H1 (cell line): ENCODE results near the gene DMAC2L.

Source experiments
- CBX8 ChIP-seq: fragments of 300-800, 300-1000 bp; sonication (generic); IDR thresholded peaks from 2 replicates; pipeline ENCODE4 v1.7.1; 2016; ENCODE audit warnings: low read depth, low read length, borderline replicate concordance
- CEBPB ChIP-seq: IDR thresholded peaks from 2 replicates; pipeline ENCODE4 v1.6.1; 2012; ENCODE audit warnings: low read depth, low read length
- EZH2 ChIP-seq: fragments of 200-600 bp; sonication (generic); IDR thresholded peaks from 2 replicates; pipeline ENCODE4 v1.7.1; 2012; ENCODE audit warnings: low read depth, mild to moderate bottlenecking, moderate library complexity, low read length, inconsistent platforms; ENCODE audit not compliant: severe bottlenecking
- GTF2F1 ChIP-seq: IDR thresholded peaks from 2 replicates; pipeline ENCODE4 v1.6.1; 2012; ENCODE audit warnings: low read depth, low read length, improper control_type of control experiment, borderline replicate concordance
- JUND ChIP-seq: IDR thresholded peaks from 2 replicates; pipeline ENCODE4 v1.6.1; 2011; ENCODE audit warnings: mild to moderate bottlenecking, improper control_type of control experiment, low read length
- POLR2A ChIP-seq, 2 experiments: IDR thresholded peaks; 1 replicate in 1 of 2; 2 replicates in 1 of 2; pipeline ENCODE4 v1.6.1; 2011; ENCODE audit warnings: low read depth in 2 of 2, low read length in 2 of 2, mild to moderate bottlenecking in 2 of 2; ENCODE audit errors: control extremely low read depth in 1 of 2
- RAD21 ChIP-seq, 2 experiments: IDR thresholded peaks in 1 of 2; conservative IDR thresholded peaks in 1 of 2; 2 replicates each; pipeline ENCODE4 v1.6.1; 2011; ENCODE audit warnings: low read depth in 2 of 2, low read length in 2 of 2, improper control_type of control experiment in 1 of 2, inconsistent platforms in 1 of 2, mild to moderate bottlenecking in 1 of 2, moderate library complexity in 1 of 2
- SIN3A ChIP-seq, 2 experiments: IDR thresholded peaks in 1 of 2; conservative IDR thresholded peaks in 1 of 2; 2 replicates each; pipeline ENCODE4 v1.6.1; 2011 to 2012; ENCODE audit warnings: low read length in 2 of 2, improper control_type of control experiment in 1 of 2, low read depth in 1 of 2, mild to moderate bottlenecking in 1 of 2
- SP4 ChIP-seq: IDR thresholded peaks from 2 replicates; pipeline ENCODE4 v1.6.1; 2012; ENCODE audit warnings: low read length, inconsistent platforms
- SRF ChIP-seq: IDR thresholded peaks from 2 replicates; pipeline ENCODE4 v1.6.1; 2011; ENCODE audit warnings: mild to moderate bottlenecking, low read depth, low read length, moderate library complexity
- TF ChIP-seq, protein P1 (sequence below): IDR thresholded peaks from 2 replicates; pipeline ENCODE4 v1.6.1; 2011; ENCODE audit warnings: low read length, improper control_type of control experiment
- TF ChIP-seq, protein P2 (sequence below), 3 experiments: IDR thresholded peaks; 1 replicate in 2 of 3; 2 replicates in 1 of 3; pipeline versions ENCODE4 v1.5.1 to v1.6.1; 2011; ENCODE audit warnings: low read length in 3 of 3, mild to moderate bottlenecking in 3 of 3, inconsistent platforms in 2 of 3, low read depth in 1 of 3, moderate library complexity in 1 of 3; ENCODE audit not compliant: insufficient read depth in 1 of 3; ENCODE audit errors: control extremely low read depth in 1 of 3
- TF ChIP-seq, protein P3 (sequence below): IDR thresholded peaks from 2 replicates; pipeline ENCODE4 v1.6.1; 2012; ENCODE audit warnings: inconsistent platforms

DNA sequence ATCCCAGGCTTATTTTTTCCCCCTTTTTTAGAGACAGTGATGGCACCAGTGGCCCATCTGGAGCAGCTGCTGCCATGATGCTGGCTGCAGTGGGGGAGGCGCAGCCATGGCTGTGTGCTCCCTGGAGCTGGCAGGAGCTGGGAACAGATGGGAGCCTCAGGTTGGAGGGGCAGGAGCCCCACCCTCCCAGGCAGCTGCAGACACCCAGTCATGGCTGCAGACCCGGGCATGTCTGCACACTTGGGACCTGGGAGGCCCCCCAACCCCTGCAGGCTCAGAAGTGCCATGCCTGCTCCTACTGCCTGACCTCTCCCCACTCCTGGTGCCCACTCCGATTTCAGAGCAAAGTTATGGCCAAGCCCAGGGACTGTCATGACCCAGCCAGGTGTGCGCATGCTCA lies 59.4 kb downstream of the DMAC2L start:
- TF ChIP-seq, protein P1, sequence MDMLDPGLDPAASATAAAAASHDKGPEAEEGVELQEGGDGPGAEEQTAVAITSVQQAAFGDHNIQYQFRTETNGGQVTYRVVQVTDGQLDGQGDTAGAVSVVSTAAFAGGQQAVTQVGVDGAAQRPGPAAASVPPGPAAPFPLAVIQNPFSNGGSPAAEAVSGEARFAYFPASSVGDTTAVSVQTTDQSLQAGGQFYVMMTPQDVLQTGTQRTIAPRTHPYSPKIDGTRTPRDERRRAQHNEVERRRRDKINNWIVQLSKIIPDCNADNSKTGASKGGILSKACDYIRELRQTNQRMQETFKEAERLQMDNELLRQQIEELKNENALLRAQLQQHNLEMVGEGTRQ = no peak
- no peak for TF ChIP-seq EZH2
- TF ChIP-seq, protein P2, sequence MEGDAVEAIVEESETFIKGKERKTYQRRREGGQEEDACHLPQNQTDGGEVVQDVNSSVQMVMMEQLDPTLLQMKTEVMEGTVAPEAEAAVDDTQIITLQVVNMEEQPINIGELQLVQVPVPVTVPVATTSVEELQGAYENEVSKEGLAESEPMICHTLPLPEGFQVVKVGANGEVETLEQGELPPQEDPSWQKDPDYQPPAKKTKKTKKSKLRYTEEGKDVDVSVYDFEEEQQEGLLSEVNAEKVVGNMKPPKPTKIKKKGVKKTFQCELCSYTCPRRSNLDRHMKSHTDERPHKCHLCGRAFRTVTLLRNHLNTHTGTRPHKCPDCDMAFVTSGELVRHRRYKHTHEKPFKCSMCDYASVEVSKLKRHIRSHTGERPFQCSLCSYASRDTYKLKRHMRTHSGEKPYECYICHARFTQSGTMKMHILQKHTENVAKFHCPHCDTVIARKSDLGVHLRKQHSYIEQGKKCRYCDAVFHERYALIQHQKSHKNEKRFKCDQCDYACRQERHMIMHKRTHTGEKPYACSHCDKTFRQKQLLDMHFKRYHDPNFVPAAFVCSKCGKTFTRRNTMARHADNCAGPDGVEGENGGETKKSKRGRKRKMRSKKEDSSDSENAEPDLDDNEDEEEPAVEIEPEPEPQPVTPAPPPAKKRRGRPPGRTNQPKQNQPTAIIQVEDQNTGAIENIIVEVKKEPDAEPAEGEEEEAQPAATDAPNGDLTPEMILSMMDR (IDR thresholded peaks at IDR 0.05; ENCODE audit: control extremely low read depth in 1 of 3, insufficient read depth in 1 of 3, low read depth in 1 of 3, low read length in 3 of 3) = no peak
- TF ChIP-seq POLR2A (IDR thresholded peaks at IDR 0.05; ENCODE audit: control extremely low read depth in 1 of 2, low read depth in 2 of 2, low read length in 2 of 2) = no peak
- TF ChIP-seq CBX8 = no peak
- no peak for TF ChIP-seq SIN3A (conservative IDR thresholded peaks at IDR 0.05 in 1 of 2, IDR thresholded peaks at IDR 0.05 in 1 of 2; ENCODE audit: low read depth in 1 of 2, low read length in 2 of 2)
- no peak for TF ChIP-seq RAD21 (IDR thresholded peaks at IDR 0.05 in 1 of 2, conservative IDR thresholded peaks at IDR 0.05 in 1 of 2; ENCODE audit: low read depth in 2 of 2, low read length in 2 of 2)
- TF ChIP-seq, protein P3, sequence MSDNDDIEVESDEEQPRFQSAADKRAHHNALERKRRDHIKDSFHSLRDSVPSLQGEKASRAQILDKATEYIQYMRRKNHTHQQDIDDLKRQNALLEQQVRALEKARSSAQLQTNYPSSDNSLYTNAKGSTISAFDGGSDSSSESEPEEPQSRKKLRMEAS = no peak
- no peak for TF ChIP-seq JUND
- TF ChIP-seq GTF2F1 = no peak
- TF ChIP-seq CEBPB = no peak
- TF ChIP-seq SP4 = no peak
- no peak for TF ChIP-seq SRF
